ENCODE data around the gene PIPOX. TPM values are rescaled to one million over a fixed set of nuclear protein-coding genes. Genes with fewer than 3 reads are reported as not detected.

The PIPOX gene
- total and polyA plus RNA-seq, 9 of the 15 experiments (the other 6 are each of a cell fraction or from before 2014, with no cell fraction given), result 0.15 to 2.2 (median 0.58) TPM; not detected in 2

DNA sequence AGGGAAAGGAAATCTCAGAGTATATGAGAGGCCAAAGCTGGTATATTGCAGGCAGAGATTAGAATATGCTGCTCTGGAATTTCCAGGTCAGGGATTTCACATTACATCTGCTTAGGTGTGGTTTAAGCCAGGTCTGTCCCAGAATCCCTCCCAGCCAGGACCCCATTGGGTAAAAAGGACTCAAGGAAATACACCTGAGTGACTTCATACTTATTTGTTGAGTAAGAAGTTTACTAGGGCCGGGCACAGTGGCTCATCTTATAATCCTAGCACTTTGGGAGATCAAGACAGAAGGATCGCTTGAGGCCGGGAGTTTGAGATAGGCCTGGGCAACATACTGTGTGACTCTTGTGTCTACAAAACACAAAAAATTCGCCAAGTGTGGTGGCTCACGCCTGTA lies 7.2 kb downstream of the PIPOX start:
- intact Hi-C loops (cut with micrococcal nuclease) (no loop called here), in situ Hi-C loops (cut with MboI) (no loop called here)
- Histone ChIP-seq H2AFZ (ENCODE audit: low read depth, low read length) (no peak overlapping the region), H3K27ac (ENCODE audit: extremely low read depth, low read depth, low read length) (no peak overlapping the region), H3K4me2 (ENCODE audit: insufficient read depth, low read length) (no peak overlapping the region), H3K4me1 (replicated peaks in 1 of 2; ENCODE audit: control insufficient read depth in 2 of 2, insufficient read depth in 2 of 2, low read length in 2 of 2) (no peaks in the 10 kb centered on the region; a peak in 1 of 5 replicates), H3K9me3 (replicated peaks; ENCODE audit: control insufficient read depth, insufficient read depth, low read depth, low read length) (no peaks in the 10 kb centered on the region), H3K36me3 (ENCODE audit: control insufficient read depth, insufficient read depth, low read length) (no peaks in the 10 kb centered on the region), H3K79me2 (ENCODE audit: control insufficient read depth, insufficient read depth, low read length) (no peaks in the 10 kb centered on the region), H4K20me1 (replicated peaks; ENCODE audit: control insufficient read depth, insufficient read depth, low read length) (peaks cover 15% of the 10 kb centered on the region), H3K9me1 (ENCODE audit: control insufficient read depth, insufficient read depth, low read length) (no peaks in the 10 kb centered on the region), H3K9ac (ENCODE audit: insufficient read depth in 1 of 2, low read depth in 2 of 2, low read length in 2 of 2) (no peak overlapping the region), H3K27me3 (ENCODE audit: control insufficient read depth in 2 of 2, insufficient read depth in 2 of 2, low read length in 2 of 2) (peaks cover 69 to 78% of the 10 kb centered on the region in 2 experiments), H3K4me3 (no peak overlapping the region)
- FAIRE-seq, result no peak
- no peak for ATAC-seq
- TF ChIP-seq ZNF347 (CRISPR knock-in tag; IDR thresholded peaks at IDR 0.05; ENCODE audit: low read depth) (no peak), ILK (tag; IDR thresholded peaks at IDR 0.05; ENCODE audit: borderline replicate concordance, low read depth) (no peak), CCAR2 (IDR thresholded peaks at IDR 0.05; ENCODE audit: low read depth, low read length) (no peak), HNRNPLL (IDR thresholded peaks at IDR 0.05; ENCODE audit: low read depth, low read length, poor library complexity, severe bottlenecking) (no peak), YY1 (IDR thresholded peaks at IDR 0.05; ENCODE audit: borderline replicate concordance in 1 of 3, control insufficient read depth in 1 of 3, extremely low read depth in 1 of 3, insufficient read depth in 3 of 3, insufficient read length in 1 of 3, insufficient replicate concordance in 2 of 3, low read depth in 1 of 3, low read length in 2 of 3) (no peak), KAT7 (CRISPR knock-in tag; IDR thresholded peaks at IDR 0.05; ENCODE audit: borderline replicate concordance) (no peak), SAFB2 (IDR thresholded peaks at IDR 0.05; ENCODE audit: borderline replicate concordance, low read depth, low read length, severe bottlenecking) (no peak), ATF6 (CRISPR knock-in tag; IDR thresholded peaks at IDR 0.05) (no peak), RFX7 (CRISPR knock-in tag; IDR thresholded peaks at IDR 0.05) (no peak), SMARCA4 (IDR thresholded peaks at IDR 0.05) (no peak)
- ChIA-PET POLR2A (interaction anchor here (1.2 to 2.2 kb wide), 2 partner anchors 44 to 142 kb away, joined by 4 read pairs; partner anchors contain the start of gene SEZ6), CTCF (ENCODE audit: low intra/inter-chr PET ratio) (no interaction called here)
- WGBS (ENCODE audit: insufficient coverage, low coverage, missing lambda C conversion rate), result 3% methylated on average over 5 of the region's 5 CpGs
- DNase-seq (ENCODE audit: extremely low read depth in 1 of 4, low spot score in 3 of 4), result no peak
- BruUV-seq (replicated peaks), result no TSS peak

All from K562 (cell line).